ENCODE data around the gene SMIM44.

The SMIM44 gene

DNA sequence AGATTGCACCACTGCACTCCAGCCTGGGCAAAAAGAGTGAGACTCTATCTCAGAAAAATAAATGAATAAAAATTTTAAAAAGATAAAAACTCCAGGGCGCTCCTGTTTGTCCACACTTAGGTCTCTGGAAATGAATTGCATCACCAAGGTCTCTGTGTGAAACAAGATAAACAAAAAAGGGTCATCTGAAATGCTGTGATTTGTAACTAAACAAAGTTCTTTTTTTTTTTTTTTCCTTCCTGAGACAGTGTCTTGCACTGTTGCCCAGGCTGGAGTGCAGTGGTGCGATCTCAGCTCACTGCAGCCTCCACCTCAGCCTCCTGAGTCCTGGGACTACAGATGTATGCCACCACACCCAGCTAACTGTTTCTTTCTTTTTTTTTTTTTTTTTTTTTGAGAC, 34.4 kb upstream of the SMIM44 start:
- no peak for DNase-seq (ENCODE audit: low read depth)
- no peak overlapping the region for H3K4me3 ChIP-seq (ENCODE audit: low read depth, low read length)
- TF ChIP-seq, protein P1, sequence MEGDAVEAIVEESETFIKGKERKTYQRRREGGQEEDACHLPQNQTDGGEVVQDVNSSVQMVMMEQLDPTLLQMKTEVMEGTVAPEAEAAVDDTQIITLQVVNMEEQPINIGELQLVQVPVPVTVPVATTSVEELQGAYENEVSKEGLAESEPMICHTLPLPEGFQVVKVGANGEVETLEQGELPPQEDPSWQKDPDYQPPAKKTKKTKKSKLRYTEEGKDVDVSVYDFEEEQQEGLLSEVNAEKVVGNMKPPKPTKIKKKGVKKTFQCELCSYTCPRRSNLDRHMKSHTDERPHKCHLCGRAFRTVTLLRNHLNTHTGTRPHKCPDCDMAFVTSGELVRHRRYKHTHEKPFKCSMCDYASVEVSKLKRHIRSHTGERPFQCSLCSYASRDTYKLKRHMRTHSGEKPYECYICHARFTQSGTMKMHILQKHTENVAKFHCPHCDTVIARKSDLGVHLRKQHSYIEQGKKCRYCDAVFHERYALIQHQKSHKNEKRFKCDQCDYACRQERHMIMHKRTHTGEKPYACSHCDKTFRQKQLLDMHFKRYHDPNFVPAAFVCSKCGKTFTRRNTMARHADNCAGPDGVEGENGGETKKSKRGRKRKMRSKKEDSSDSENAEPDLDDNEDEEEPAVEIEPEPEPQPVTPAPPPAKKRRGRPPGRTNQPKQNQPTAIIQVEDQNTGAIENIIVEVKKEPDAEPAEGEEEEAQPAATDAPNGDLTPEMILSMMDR (IDR thresholded peaks at IDR 0.05; ENCODE audit: low read depth, low read length, missing control alignments), result no peak

DNA sequence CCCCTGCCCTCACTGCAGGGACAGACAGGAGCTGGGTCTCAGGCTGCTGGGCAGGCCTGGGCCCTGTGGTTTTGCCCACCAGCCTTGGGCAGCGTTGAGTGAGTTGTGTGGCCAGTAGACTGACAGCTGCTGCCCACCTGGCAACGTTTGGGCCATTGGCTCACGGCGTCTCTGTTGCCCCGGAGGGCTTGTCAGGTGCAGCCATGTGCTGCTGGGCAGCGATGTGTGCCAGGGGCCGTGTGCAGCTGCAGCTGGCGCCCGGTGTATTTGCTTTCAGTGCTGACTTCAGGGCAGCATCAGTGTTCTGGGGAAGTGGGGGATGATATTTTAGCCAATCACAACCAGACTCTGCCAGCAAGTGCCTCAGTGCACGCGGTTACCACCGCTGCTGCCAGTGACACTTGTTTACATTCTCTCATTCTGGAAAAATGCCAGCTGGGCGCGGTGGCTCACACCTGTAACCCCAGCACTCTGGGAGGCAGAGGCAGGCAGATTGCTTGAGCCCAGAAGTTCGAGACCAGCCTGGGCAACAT, 33.5 kb upstream of the SMIM44 start:
- no peak for DNase-seq (ENCODE audit: low read depth)
- TF ChIP-seq, protein P1 (IDR thresholded peaks at IDR 0.05; ENCODE audit: low read depth, low read length, missing control alignments), result no peak
- no peak overlapping the region for H3K4me3 ChIP-seq (ENCODE audit: low read depth, low read length)

DNA sequence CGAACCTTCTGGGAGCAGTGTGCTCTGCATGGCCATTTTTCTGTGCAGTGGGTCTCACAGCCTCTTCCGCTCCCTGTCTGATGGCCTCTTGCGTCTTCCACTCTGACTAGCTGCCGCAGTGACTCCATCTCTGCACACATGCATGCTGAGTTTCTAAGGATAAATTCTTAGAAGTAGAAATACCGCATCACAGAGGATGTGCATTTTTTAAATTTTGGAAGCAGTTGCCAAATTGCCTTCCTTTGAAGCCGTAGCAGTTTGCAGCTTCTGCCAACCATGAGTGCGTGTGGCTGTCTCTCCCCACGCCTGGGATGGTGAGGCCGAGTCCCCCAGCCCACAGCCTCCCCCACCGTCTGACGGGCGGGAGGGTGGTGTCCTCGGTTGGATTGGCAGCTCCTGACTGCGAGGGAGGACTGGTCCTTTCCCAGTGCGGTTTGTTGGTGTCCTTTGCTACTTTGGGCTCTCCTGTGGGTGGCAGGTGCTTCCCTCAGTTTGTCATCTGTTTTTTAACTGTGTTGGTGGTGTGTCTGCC, 32.7 kb upstream of the SMIM44 start:
- no peak for DNase-seq (ENCODE audit: low read depth)
- TF ChIP-seq, protein P1 (IDR thresholded peaks at IDR 0.05; ENCODE audit: low read depth, low read length, missing control alignments), result no peak
- no peak overlapping the region for H3K4me3 ChIP-seq (ENCODE audit: low read depth, low read length)

DNA sequence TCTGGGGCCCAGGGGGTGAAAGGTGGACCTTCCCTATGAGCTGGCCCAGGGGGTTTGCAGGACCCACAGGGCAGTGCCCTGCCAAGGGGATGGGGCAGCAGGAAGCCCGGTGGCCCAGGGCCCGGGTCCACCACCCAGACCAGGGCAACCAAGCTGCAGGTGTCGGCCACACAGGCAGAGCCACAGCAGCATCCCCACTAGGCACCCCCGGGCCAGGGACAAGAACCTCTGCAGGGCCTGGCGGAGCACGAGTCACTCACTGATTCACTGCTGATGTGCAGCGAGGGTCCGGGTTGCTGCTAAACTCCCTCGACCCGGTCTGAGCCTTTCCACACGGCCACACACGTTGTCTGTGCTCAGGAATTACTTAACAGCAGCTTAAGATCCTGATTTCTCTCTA, 31.7 kb upstream of the SMIM44 start:
- DNase-seq (ENCODE audit: low read depth), result no peak
- H3K4me3 ChIP-seq (ENCODE audit: low read depth, low read length), result no peak overlapping the region
- TF ChIP-seq, protein P1 (IDR thresholded peaks at IDR 0.05; ENCODE audit: low read depth, low read length, missing control alignments), result no peak

DNA sequence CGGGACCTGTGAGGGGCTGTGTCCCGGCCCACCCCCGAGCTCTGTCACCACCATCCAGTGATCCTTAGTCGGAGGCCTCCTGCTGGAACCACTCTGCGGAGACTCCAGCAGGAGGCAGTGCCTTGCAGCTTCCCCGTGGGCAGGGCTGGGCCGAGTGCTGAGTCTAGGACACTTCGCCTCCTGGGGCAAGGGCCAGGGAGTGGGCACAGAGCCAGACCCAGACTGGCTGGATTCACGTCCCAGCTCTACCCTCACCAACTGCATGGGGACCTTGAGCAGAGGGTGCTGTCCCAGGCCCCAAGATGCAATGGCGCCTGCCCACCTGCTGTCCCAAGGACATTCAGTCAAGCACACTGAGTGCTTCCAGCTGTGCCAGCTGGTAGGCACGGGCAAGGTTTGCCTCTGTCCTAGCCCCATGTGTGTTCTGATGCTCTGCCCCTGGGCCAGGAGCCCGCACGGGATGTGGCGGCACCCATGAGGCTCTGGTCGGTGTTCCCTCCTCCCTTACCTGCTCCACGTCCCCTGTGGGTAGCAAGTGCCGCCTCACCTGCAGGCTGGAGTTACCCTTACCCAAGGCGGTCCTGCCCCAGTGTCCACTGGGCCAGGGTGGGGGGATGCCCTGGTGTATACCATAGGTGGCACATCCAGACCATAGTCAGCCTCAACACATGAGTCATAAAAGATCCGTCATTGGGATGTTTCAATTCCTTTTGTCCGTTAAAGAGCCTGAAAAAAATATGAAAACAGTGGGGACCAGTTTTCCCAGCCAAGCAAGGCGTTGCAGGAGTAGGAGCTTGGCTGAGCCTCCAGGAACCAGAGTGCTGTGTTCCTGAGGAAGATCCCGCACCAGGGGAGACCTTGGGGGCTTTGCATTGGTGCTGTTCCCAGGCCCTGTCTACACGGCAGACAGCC, 30.2 kb upstream of the SMIM44 start:
- H3K4me3 ChIP-seq (ENCODE audit: low read depth, low read length), result no peak overlapping the region
- no peak for DNase-seq (ENCODE audit: low read depth)
- TF ChIP-seq, protein P1 (IDR thresholded peaks at IDR 0.05; ENCODE audit: low read depth, low read length, missing control alignments), result no peak

DNA sequence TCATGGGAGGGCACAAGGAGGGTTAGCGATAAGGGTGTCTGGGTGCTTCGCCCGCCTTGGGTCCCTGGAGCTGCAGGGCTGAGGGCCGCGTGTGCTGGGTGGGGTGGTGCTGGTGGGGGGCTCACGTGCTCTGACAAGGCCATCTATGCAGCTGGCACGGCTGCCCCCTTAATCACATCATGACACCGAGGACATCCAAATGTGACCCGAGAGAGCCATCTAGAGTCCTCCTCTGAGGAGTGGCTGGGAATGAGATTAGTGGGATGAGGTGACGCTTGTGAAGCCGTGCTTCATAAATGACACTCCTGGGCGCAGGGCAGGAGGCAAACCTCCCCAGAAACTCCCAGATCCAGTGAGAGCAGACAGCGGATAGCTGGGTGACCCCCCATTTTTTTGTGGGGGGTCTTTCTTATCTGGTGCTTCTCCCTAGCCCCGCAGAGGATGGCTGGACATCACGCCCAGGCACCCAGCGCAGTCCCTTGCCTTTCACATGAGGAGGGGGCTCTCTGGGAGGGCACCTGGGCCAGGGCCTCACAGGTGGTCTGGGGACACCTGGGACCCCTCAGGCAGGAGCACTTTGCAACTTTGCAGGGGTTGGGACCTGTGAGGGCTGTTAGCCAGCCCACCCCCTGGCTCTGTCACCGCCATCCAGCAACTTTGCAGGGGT, 29.5 kb upstream of the SMIM44 start:
- no peak overlapping the region for H3K4me3 ChIP-seq (ENCODE audit: low read depth, low read length)
- TF ChIP-seq, protein P1 (IDR thresholded peaks at IDR 0.05; ENCODE audit: low read depth, low read length, missing control alignments), result no peak
- no peak for DNase-seq (ENCODE audit: low read depth)

Data from GM12864 (cell line).